Head of caudate nucleus (tissue), 42 donors: ENCODE data around the gene DHCR7.
A peak's percentile ranks its signal among the peaks of the same experiment; 100 is the strongest.
"Not testable (repeated sequence)": the region's sequence is repeated elsewhere in the genome, so short reads cannot be mapped to it uniquely, and the experiment has no call there.

Experiments used
- DNase-seq, 42 donors: peaks; one replicate each; pipeline versions ENCODE4 v3.0.0 to v3.0.0-alpha.2; 2020 to 2021; ENCODE audit warnings: mixed read lengths in 7 of 42
- intact Hi-C: fragments of 100-400 bp; cut with DNase I; formaldehyde crosslinking; loops from one replicate; pipeline ENCODE4 v1.15.0; 2022

Gene DHCR7

DNA sequence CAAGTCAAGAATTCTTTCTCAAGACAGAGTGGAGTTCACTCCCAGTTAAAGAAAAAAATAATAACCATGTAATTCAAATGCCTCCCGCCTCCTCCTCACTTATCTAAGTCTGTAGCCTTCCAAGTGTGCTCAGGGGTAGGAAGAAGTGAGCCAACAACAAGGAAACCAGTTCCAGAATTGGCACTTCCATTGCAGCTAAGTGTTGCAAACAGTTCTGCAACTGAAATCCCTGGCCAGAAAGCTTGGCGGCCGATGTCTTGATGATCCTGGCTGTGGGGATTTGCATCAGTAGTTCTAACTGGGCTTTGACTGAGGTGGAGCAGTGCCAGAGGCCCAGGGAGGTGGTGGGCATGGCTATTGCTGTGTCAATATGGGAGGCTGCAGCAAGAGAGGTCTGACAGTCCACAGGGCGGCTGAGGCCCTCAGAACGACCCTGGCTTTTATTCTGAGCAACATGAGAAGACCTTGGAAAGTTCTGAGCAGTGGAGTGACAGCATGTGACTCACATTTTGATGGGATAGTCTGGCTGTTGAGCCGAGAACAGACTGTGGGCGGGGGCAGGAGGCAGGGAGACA is 19.2 kb downstream of the DHCR7 start:
- intact Hi-C loops, result no loop called here
- peak in 4 of 42 donors; percentile 25 to 63 (median 46) for DNase-seq

DNA sequence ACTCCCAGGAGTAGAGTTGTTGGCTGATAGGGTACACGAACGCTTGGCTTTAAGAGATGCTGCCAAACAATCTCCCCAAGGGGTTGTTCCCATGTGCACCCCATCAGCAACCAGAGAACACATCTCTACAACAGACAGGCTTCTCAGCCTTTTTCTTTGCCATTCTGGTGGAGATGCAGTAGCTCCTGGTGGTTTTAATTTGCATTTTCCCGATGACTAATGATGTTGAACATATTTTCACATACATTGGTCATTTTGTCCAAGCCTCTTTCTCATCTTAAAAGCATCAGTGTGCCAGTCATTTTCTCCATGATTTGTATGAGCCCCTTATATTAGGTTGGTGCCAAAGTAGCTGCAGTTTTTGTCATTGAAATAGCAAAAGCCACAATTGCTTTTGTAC is 21.8 kb downstream of the DHCR7 start:
- intact Hi-C loops, result no loop called here
- no peak for DNase-seq

DNA sequence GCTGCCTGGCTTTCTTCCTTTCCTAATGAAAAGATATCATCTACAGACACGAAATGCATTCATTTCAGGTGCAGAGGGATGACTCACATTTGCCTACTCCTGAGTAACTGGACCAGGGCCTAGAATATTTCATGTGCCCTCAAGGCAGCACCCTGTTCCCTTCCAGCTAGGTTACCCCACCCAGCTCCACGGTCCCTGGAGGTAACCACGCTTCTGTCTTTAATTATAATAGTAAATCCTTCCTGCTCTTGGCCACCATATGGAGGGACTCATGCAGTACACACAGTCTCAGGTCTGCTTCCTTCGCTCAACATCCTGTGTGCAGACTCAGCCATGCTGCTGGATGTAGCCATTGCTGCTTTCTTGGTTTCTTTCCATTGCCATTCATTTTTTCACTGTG is 22.3 kb downstream of the DHCR7 start:
- intact Hi-C loops, result no loop called here
- peak in 13 of 42 donors; percentile 14 to 73 (median 37) for DNase-seq

DNA sequence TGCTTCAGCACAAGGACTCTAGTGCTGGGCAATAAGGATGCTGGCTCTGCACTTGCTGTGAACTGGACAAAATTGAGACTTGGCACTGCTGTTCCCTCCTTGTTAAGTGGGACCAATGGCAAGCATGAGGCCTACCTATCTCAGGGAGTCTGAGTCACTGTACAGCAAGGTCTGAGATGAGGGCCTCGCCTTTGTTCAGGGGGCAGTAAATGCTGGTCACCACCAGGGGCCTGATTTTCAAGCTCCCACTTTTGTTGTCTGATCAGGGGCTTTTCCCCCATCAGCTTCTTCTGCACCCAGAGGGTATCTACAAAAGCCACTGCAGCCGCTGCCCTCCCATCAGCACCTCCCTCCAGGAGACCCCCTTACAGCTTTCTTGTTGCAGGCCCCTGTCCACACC is 22.8 kb downstream of the DHCR7 start:
- intact Hi-C loops, result no loop called here
- DNase-seq, result no peak

DNA sequence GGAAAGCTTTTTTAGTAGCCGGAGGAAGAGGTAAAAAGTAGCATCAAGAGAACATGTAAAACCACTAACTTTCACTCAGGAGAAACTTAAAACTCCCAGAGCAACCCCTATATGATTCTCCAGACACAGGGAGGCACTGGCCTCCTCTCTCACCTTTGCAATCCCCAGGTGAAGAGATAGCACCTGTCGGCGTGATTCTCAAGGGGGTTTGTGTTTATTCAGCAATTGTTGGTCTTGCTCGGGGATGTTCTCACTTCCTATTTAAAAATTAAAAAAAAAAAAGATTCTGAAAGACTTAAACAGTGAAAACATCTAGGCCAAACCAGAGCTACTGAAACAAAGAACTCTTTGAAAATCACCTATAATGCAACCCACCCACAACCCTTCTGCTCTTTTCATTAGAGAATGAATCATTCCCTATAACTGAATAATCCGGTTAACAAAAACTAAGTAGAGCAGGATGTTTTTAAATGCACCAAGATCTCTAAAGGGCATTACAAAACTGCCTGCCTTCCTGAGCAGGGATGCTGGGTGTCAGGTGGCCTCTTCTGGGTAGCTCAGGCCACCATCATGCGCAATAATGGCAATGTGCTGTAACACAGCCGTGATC is 24.9 kb downstream of the DHCR7 start:
- peak in 1 of 42 donors; percentile 22 for DNase-seq
- intact Hi-C loops, result no loop called here

DNA sequence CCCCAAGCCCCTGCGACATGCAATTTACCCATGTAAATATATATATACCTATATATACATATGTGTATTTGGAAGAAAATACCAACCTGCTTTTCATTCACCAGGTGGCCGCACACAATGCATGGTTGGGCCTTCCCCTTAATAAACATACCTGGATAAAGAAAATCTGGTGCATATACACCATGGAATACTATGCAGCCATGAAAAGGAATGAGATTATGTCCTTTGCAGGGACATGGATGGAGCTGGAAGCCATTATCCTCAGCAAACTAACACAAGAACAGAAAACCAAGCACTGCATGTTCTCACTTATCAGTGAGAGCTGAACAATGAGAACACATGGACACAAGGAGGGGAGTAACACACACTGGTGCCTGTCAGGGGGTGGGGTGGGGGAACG is 25.9 kb downstream of the DHCR7 start:
- DNase-seq, intact Hi-C loops: not testable (repeated sequence)

DNA sequence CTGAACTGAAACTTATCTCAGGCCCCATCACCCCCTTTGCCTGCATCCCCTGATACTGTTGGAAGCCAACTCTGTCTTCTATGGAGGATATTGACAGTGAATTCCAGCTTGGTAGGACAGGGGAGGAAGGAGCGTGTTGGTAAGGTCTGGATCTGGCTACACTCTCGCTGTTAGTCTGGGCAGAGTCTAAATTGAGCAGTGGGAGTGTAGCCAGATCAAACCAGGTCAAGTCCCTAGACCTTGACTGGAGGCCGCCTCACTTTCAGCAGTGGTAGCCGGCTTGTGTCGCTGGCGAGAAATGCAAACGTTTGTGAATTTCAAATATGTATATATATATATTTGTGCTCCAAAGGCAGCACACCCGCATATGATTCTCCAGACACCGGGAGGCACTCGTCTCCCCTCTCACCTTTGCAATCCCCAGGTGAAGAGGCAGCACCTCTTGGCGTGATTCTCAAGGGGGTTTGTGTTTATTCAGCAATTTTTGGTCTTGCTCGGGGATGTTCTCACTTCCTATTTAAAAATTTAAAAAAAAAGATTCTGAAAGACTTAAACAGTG is 26.7 kb downstream of the DHCR7 start:
- no peak for DNase-seq
- intact Hi-C loops, result no loop called here

DNA sequence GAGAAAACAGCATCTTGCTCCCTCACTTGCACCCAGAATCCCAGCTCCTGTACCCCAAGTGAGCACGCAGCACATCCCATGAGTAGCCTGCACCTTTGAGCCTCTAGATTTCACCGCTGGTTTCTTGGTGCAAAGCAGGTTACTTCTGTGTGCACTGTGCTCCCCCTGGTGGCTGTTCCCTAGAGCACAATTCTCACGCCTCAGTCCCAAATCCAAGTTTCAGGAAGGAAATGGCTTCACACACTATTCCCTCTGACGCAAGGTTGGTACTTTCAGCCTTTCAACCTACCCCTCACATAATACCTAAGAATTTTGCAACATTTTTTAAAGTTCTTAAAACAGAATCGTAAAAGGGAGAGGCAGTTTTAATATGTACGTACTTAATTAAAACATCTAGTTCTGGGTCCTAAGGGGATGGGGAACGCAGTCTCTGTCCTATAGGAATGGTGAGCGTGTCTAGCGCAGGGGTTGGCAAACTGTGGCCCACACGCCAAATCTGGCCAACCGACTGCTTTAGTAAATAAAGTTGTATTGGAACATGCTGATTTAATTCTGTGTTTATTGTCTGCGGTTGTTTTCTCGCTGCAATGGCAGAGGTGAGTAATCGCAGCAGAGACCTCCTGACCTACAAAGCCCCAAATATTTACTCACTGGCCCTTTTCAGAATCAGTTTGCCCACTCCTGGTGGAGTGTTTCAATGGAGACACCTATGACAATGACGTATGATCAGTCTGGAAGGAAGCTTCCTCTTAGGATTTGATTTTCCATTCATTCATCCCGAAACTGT is 27.5 kb downstream of the DHCR7 start:
- intact Hi-C loops, result no loop called here
- DNase-seq, result peak; percentile 28 to 86 (median 64)

DNA sequence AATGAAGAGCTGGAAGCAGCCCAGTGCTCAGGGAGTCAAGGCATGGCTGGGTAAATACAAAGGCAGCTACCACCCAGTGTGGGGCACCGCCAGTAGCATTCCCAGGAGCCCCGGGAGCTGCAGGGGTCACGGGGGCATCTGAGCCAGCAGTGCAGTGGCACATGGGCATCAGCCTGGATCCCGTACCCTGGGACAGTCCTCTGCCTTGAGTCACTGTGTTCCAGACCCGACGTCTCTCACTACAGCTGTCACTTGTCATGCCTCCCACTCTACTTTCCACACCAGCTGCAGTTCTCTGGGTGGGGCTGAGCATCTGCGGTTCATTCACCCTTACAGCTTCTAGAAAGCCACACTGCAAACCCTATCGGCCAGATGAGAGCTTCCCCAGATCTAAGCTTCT is 29.6 kb downstream of the DHCR7 start:
- intact Hi-C loops, result no loop called here
- DNase-seq, result peak in 41 of 42 donors; percentile 38 to 89 (median 68)

DNA sequence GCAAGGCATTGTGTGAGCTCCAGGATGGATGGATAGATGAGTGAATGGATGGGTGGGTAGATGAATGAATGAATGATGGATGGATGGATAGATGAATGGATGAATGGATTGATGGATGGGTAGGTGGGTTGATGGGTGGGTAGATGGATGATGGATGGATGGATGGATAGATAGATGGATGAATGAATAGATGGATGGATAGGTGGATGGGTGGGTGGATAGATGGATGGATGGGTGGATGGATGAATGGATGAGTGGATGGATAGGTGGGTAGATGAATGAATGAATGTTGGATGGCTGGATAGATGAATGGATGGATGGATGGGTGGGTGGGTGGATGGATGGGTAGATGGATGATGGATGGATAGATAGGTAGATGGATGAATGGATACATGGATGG is 33.5 kb downstream of the DHCR7 start:
- DNase-seq, result no peak
- intact Hi-C loops, result no loop called here

DNA sequence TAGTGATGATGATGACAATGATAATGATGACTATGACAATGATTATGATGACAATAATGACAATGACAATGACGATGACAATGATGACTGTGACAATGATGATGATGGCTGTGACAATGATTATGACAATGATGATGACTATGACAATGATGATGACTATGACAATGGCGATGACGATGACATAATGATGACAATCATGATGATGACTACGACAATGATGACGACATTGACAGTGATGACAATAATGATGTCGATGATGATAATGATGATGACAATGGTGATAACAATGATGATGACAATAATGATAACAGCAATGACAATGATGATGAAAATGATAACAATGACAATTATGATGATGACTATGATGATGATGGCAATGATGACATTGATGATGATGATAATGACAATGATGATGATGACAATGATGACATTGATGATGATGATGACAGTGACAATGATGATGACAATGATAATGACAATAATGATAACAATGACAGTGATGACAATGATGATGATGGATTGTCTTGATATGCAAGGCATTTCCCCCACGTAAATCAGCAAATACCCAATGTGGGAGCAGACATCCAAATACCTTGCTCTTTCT is 37.7 kb downstream of the DHCR7 start:
- no peak for DNase-seq
- intact Hi-C loops, result no loop called here

DNA sequence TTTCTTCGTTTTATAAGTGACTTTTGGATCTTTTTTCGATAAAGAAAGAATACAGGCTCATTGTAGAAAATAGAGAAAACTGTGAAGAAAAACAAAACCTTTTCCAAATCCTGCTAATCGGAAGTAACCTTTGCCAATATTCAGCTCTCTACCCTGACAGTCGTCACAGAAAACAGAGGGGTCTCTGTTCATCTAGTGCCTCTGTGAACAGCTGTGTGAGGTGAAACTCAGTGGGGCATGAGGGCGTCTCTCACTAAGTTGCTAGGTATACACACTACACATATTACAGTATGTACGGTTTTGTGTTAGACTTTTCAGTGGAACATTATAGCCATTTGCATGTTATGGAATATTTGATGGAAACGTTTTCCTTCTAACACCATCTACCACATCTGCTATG is 39.4 kb downstream of the DHCR7 start:
- intact Hi-C loops, result no loop called here
- DNase-seq, result no peak

DNA sequence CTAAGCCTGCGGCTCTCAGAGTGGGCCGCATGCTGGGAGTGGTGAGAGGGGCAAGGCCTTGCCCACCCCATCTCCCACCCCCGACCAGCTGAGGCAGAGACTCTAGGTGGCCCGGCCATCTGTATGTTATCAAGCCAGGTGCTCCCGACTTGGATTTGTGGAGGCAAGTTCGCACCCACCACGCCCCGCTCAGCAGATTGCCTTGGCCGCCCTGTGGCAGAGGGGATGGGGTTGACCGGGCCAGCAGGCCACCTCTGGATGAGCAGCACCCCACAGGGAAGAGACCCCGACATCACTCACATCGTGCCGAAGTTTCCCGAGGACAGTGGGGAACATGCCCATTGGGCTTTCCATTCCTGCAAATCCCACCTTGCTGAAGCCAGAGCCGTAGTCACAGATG is 40.8 kb downstream of the DHCR7 start:
- DNase-seq, result no peak
- intact Hi-C loops, result no loop called here

DNA sequence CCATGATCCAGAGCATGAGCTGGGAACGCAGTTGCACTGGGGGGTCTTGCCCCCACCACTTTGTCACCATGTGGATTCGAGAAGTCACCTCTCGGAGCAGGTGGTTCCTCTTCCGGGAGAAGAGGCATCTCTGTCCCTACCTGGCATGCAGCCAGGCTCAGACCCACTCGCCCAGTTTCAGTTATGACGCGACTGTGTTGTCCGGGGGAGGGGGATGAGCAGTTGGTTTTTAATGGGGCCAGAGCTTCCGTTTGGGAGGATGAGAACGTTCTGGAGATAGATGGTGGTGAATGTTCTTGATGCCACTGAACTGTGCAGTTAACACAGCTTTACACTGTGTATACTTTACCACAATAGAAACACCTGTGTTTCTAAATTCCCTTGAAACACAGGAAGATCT is 41.5 kb downstream of the DHCR7 start:
- no peak for DNase-seq
- intact Hi-C loops, result no loop called here

DNA sequence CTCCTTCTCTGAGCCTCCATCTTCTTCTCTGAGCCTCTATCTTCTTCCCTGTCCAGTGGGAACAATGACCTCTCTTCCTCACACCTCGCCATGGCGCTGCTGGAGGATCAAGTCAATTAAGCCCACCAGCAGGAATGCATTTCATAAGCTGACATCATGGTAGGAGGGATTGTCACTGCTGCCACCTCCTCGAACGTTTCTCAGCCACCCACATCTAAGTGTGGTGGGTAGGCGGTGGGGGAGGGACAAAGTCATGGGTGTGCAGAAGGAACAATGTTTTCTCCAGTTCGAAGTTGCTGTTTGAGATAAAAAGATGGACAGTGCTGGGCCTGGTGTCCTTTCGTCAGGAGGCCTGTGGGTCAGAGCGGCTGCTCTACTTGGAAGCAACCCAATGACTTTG is 44.0 kb downstream of the DHCR7 start:
- intact Hi-C loops, result no loop called here
- no peak for DNase-seq

DNA sequence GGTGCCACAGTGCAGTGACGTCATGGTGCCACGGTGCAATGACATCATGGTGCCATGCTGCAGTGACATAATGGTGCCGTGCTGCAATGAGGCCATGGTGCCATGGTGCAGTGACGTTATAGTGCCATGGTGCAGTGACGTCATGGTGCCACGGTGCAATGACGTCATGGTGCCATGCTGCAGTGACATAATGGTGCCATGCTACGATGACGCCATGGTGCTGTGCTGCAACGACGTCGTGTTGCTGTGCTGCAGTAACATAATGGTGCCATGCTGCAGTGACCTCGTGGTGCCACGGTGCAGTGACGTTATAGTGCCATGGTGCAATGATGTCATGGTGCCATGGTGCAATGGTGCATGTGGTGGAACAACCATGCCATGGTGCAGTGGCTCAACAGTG is 45.3 kb downstream of the DHCR7 start:
- intact Hi-C loops, result no loop called here
- DNase-seq, result no peak

DNA sequence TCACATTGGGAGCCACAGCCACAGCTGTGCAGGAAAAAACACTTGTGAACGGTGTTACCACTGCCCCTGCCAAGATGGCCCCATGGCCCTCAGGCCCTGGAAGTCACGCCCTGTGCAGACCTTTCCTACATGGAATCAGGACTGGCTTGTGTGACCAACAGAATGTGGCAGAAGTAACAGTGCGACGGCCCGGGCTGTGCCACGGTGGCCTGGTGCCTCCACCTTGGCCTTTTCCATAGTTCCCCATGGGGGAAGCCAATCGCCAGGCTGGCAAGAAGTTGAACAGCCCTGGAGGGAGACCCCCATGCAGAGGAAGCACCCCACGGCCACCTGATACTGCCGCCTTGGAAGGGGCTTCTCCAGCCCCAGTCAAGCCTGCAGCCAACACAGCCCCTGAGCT is 48.0 kb downstream of the DHCR7 start:
- intact Hi-C loops, result no loop called here

DNA sequence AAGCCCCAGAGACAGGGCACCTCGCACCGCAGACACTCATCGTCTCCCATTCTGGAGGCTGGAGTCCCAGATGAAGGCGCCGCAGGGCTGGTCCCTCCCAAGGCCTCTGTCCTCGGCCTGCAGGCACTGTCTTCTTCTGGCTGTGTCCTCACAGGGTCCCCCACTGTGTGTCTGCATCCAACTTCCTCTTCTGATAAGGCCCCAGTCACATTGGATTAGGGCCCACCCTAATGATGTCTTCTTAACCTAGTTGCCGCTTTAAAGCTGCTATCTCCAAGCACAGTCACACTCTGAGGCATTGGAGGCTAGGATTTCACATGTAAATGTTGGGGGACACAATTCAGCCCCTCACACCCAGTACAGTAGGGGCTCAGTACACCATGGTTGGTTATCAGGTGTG is 48.9 kb downstream of the DHCR7 start:
- intact Hi-C loops, result no loop called here
- DNase-seq, result no peak

More for the DNA sequence above, 48.0 kb downstream of the DHCR7 start:
- DNase-seq, result no peak

DNA sequence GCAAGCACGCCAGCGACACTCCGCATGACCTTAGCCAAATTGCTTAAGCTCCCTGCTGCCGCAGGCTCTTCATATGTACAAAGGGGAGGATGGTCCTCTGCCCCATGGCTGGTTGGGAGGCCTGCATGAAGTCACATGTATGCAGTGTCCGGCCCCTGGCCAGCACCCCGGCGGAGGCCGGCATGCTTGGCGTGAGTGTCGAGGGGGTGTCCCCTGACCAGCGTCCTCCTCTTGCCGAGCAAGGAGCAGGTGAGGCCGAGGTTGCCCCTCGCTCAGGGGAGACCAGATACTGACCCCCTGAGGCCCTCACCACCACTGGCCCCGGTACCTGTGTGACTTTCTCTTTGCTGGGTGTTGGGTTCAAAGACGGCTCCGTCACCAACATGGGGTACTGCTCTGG is 50.2 kb downstream of the DHCR7 start:
- DNase-seq, result no peak
- intact Hi-C loops, result no loop called here

DNA sequence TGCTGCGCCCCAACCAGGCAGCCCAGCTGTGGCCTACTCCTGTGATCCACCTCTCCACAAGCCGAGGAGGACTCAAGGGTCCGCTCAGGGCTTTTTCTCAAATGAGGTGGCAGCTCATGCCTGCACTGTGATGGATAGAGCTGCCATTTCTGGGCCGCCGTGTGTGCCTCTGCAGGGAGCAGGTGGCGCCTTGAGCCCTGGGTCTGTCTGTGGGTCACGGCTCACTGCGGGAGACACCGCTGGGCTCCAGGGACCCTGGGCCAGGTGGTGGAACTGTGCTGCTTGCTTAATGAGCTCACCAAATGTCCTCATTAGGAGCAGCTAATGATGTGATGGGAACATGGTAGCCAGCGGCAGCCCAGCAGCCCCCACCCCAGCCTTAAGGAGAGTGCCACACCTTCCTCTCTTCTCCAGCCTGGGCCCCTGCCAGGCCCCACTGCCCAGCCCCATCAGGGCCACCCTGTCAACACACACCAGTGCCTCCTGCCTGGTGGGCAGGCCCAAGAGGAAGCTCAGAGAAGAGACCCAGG is 50.8 kb downstream of the DHCR7 start:
- intact Hi-C loops, result no loop called here
- no peak for DNase-seq
